Hematopoietic multipotent progenitor cell treated with erythropoietin and hydrocortisone succinate and interleukin-3 and kit ligand, for 4 days (in vitro differentiated cells): ENCODE measurements around the gene IPO11.

Experiments
- DNase-seq: peaks from one replicate; pipeline ENCODE4 v3.0.0-alpha.2; 2015

The IPO11 gene

DNA sequence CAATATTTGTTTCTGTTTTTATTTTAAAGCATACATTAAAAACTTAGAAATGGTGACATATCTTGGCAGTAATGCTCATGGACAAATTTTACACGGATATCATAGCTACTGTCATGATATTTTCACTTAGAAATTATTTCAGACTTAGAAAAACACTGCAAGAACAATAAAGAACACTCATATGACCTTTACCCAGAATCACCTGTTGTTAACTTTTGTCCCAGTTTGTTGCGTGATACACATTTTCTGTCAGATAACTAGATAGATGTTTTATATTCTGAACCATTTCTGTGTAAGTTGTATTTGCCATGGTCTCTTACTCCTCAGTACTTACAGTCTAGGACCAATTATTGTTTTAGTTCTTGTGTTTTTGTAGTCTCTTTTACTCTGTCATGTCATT is 162.5 kb downstream of the IPO11 start:
- no peak for DNase-seq

DNA sequence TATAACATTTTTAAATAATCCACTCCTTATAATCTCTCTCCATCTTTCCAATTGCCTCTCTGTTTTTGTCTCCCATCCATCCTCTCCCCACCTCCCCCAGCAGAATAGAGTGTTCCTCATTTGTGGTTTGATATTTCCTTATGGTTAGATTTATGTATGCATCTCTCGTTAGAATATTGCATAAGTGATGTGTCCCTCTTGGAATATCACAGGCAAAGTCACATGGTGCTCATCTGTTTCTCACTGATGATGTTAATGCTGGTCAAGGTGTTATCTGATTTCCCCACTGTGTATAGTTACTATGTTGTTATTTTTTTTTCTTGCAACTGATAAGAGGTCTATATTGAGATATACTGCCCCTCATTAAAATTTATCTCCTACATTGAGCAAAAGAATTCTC is 162.9 kb downstream of the IPO11 start:
- peak; percentile 26 for DNase-seq

DNA sequence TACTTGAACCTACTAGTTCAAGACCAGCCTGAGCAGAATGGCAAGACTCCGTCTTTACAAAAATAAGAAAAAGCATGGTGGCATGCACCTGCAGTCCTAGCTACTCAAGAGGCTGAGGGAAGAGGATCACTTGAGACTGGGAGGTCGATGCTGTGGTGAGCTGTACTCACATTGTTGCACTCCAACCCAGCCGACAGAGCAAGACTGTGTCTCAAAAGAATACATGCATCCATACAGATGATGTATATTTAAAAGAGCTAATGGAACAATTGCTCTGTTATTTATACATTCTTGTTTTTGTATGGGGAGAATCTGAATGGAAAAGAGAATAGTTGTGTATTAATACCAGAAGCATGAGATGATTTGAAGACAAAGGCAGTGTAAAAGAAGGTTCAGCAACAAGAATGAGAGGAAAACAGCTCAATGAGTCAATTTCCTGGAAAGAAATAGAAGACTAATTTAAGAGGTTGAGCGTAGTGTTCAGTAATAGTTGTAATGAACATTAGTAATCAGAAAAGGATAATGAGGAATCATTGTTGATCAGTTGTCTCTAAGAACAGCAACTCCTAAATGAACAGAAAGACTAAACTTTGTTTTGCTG is 164.1 kb downstream of the IPO11 start:
- no peak for DNase-seq

DNA sequence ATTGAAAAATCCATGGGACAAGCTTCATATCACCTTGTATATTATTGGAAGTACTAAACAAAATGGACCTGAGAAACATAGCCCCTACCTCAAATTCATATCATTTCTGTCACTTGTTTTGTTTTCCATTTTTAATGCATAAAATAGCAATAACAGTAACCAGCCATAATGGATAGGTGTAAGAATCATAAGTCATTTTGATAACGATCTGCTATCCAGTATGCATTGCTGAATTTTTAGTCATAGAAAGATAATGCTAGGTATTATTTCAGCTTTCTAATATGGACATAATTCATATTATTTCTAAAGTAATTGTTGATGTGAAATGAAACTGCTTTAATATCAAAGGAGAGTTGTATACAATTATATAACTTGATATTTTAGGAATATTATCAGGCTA is 164.9 kb downstream of the IPO11 start:
- DNase-seq: no peak

DNA sequence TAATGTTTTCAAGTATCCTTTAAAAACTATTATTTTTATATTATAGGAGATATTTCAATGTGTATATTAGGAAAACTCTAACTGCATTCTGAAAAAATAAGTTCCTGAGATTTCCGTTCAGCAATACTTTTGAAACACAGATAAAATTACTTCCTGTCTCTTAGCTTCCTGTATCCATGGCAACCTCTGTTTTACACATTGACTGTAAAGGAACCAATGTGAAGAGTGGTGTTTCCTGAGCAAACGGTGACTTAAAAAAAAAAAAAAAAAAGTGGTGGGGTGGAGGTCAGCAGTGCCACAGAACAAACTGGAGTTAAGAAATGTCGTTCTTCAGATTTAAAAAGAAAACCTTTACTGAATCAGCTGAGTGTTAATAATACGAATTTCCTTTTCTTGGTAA is 166.0 kb downstream of the IPO11 start, which contains the start of gene LRRC70:
Gene LRRC70, plus strand, starts transcription at position 280 of the 400 bp plus-strand sequence. CDS start 620 bp downstream, outside the sequence.
- DNase-seq: peak; percentile 97

DNA sequence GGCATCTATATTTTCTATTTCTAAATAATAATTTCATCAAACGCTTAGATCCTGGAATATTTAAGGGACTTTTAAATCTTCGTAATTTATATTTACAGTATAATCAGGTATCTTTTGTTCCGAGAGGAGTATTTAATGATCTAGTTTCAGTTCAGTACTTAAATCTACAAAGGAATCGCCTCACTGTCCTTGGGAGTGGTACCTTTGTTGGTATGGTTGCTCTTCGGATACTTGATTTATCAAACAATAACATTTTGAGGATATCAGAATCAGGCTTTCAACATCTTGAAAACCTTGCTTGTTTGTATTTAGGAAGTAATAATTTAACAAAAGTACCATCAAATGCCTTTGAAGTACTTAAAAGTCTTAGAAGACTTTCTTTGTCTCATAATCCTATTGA is 167.2 kb downstream of the IPO11 start:
- DNase-seq: no peak

DNA sequence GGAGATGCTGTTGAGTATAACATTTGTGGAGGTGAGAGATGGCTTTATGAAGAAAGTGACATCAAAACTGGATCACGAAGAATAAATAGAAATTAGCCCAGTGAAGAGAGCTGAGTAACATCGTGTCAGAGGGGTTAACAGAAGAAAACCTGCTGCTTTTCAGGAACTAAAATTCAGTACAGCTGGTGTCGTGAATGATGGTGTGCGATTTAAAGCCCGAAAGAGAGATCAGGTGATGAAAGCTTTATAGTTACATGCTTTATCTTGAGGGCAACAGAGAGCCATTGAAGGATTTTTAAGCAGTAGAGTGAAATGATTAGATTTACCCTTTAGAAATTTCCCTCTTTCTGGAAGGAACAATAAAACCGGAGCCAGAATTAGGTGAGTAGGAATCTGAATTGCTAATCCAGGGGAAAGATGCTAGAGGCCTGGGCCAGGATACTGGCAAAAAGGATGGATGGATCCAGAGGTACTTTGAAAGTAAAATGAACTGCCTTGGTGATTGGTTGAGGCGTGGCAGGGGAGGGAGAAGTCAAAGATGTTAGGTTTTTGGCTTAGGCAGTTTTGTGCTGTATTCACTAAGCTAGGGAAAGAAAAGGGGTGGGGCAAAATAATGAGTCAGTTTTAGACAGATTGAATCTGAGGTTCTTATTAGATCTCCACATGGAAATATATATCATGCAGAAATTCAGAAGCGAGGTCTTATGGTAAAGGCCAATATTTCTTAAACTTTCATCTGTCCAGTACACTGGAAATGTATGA is 169.5 kb downstream of the IPO11 start:
- DNase-seq: peak; percentile 53

DNA sequence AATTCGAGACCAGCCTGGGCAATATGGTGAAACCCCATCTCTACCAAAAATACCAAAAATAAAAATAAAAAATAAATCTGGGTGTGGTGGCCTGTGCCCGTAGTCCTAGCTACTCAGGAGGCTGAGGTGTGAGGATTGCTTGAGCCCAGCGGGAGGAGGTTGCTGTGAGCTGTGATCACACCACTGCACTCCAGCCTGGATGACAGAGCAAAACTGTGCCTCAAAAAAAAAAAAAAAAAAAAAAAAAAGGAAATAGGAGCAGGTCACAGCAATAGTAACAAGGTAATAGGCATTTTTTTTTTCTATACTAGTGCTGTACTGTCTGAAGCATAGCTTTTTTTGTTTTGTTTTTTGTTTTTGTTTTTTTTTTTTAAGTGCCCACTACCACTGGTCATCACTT is 171.8 kb downstream of the IPO11 start:
- DNase-seq: peak; percentile 23

DNA sequence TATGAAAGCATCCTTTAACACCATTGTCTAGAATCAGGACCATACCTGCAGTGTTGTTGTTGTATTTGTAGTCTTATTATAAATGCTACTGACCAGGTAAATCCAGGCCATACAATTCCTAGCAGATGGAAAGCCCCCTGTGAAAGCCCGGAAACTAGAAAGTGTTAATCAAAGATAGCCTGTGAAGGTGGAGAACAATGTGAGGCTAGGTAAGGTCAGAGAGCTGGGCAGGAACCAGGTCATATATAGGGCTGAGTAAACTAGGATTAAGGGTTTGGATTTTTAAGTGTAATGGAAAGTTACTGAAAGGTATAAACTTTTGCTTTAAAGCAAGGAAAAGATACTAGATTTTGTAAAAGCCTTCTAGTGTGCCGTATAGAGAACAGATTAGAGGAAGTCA is 172.7 kb downstream of the IPO11 start:
- no peak for DNase-seq

DNA sequence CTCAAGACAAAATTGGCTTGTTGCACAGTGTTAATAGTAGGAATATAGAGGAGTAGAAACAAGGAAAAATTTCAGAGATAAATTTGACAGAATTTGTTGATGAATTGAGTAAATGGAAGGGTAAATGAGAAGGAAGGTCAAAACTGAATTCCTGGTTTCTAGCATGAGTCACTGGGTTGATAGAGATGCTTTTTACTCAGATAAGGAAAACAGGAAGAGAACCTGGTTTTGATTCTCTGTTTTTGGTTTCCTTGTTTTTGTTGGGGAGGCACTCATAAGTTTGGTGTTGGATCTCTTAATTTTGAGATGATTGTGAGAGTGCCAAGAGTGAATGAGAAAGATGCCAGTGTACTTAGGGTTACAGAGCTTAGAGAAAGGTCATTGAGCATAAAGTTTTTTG is 173.2 kb downstream of the IPO11 start:
- peak; percentile 23 for DNase-seq

DNA sequence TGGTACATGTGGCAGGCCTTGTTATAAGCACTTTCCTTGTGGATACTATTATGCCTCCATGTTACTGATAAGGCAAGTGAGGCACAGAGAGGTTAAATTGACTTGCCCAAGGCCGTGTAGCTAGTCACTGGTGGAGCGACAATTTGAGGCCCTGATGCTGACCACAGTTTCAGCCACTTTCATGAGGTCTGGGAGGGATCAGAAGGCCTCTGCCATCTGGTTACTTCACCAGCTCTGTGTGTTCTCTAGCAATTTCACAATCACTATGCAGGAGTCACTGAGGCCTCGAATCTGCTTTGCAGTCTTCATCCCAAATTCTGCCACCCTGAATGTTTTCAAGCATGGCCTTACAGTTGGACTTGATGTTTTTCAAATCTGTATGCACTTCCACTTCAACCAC is 175.2 kb downstream of the IPO11 start:
- DNase-seq: peak; percentile 65

DNA sequence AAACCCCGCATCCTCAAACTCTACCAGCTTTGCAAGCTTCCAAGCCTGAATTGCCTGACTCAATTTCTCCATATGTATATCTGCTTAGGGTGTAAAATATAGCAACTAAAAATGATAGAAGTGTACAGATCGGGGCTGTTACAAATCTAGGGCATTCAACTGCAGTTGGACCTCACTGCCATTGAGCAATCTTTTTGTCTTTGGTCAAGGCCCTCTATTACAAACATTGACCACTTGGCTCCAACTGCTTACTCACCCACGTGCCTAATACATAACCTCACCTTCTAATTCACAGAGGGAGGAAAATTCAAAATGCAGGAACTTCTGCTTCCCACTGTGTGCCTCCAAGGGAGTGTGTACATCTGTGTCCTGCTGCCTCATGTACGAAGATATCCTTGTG is 176.1 kb downstream of the IPO11 start:
- DNase-seq: no peak

DNA sequence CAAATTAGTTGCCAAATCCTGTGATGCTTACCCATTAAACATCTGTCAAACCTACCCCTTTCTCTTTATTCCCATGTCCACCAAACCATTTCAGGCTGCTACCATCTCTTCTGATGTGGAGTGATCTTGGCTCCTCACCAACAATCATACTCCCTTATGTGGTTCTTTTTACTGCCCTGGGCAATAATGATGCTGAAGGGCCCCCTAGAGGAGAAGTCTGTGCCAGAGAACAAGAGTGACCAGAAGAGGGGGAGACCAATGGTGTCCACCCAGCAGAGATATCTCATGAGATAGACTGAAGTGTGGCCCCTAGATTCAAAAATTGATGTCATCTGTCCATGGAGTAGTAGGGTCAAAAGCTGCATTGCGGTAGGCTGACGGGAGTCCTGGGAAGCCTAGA is 176.9 kb downstream of the IPO11 start:
- no peak for DNase-seq

DNA sequence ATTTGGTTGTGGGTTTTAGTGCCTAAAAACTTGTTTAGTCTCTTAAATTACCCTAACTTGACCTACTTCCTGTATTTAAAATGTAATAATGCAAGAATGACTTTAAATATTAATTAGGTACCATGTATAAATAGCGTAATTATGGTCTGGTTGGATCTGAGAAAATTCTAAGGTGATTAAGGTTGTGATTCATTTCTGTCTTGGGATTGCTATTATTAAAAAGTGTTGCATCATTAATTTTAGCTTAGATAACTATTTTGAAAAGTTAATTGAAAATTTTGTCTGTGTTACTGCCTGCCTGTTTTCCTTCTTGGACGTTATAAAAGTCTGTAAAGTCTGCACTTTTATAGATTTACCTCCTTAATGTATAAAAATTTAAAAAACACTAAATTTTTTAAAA is 177.8 kb downstream of the IPO11 start:
- no peak for DNase-seq

DNA sequence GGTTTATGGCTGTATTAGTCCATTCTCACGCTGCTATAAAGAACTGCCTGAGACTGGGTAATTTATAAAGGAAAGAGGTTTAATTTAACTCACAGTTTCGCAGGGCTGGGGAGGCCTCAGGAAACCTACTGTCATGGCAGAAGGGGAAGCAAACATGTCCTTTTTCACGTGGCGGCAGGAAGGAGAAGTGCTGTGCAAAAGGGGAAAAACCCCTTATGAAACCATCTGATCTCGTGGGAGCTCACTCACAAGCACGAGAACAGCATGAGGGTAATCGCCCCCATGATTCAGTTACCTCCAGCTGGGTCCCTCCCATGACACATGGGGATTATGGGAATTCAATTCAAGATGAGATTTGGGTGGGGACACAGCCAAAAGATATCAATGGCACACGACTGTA is 180.0 kb downstream of the IPO11 start:
- DNase-seq: peak; percentile 34

DNA sequence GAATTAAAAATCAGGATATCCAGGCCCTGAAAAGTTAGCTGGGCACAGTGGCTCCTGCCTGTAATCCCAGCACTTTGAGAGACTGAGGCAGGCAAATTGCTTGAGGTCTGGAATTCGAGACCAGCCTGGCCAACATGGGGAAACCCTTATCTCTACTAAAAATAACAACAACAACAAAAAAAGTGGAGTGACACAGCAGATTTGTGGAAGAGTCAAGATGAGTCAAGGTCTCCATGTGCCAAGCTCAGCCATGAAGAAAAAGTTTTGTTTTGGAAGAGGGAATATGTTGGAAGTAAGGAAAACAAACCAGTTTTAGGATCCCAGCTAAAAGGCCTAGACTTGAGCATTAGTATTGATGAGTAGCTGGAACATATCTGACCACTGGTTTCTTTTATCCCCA is 180.8 kb downstream of the IPO11 start:
- no peak for DNase-seq

DNA sequence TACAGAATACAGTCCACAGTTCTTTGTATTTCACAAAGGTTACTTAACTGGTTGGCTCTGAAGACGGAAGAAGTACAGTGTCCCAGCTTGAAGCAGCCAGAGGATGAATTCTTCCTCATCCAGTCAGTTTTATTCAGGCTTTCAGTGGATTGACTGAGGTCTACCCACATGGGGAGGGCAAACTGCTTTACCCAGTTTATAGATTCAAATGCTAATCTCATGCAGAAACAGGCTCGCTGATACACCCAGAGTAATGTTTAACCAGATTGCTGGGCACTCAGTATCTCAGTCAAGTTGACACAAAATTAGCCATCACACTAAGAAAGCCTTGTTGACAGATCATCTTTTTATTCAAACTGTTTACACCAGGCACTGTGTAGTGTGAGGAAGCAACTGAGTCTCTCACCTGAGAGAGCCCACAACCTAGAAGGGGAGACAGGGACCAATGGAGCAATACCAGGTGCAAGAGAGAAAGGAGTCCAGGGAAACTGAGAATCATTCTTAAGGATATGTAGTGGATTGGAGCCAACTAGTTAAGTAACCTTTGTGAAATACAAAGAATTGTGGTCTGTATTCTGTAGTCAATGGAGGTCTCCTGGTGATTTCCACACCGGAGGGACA is 181.9 kb downstream of the IPO11 start:
- DNase-seq: no peak

DNA sequence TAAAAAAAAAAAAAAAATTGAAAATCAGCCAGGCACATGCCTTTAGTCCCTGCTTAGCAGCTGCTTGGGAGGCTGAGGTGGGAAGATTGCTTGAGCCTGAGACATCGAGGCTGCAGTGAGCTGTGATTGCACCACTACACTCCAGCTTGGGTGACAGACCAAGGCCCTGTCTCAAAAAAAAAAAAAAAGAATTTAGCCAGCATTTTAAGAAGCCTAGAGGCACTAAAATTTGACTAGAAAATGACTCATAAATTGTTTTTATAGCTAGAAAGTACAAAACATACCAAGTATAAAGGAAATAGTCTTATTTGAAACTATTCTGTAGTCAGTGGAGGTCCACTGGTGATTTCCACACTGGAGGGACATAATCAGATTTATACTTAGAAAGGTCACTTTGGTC is 183.5 kb downstream of the IPO11 start:
- DNase-seq: no peak

DNA sequence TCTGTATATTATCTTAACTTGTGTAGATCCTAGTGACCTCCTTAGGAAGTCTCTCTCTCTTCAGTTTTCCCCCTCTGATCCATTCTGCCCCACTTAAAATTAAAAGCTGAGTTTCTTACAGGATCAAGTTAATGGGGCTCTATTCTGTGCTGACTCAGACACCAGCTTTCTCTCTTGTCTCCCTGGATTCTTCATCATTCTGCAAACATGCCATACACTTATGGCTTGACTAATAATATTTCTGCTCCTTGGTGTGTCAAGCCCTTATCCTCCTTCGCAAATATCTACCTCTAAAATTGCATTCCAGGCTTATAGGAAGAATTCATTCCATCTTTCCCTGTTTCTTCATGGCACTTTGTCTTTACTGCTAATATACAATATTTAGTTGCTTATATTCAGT is 184.1 kb downstream of the IPO11 start:
- DNase-seq: no peak

DNA sequence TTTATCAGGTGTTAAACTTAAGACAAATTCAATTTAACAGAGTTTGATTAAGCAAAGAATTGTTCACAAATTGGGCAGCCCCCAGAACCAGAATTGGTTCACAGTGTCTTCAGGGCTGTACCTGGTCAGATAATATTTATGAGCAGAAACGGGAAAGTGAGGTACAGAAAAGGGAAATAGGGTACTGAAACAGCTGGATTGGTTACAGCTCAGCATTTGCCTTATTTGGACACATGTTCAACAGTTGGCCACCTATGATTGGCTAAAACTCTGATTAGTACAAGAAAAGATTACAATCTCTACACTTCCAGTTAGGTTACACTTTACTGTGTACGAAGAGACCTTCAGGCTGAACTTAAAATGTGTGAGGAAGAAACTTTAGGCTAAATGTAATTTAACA is 184.8 kb downstream of the IPO11 start:
- no peak for DNase-seq

DNA sequence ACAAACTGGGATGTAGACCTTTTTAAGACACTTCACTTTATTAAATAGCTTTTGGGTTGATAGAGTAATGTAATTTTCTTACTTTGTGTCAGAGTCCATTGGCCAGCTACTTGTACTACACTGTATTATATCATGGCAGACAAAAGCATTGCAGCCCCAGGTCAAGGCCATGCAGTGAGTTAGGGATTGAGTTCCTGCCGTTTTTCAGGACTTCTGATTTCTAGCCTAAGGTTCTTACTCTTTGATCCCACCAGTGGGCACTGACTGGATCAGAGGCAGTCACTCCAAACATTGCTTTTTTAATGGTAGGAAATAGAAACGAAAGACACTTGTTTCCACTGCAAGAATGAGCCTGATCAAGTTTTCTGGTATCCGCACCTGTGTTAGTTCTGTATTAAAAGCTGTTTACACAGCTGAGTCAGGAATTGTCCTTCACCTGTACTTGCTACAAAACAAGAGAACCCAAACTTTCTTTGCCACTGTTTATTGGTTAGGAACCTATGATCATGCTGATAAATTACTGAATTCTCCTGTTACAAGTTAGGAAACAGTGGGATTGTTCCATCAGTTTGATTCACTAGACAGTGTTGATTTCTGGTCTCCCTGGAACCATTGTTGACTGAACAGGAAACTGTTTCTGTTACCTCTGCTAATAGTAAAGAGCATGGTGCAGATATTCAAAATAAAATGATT is 188.1 kb downstream of the IPO11 start:
- no peak for DNase-seq

DNA sequence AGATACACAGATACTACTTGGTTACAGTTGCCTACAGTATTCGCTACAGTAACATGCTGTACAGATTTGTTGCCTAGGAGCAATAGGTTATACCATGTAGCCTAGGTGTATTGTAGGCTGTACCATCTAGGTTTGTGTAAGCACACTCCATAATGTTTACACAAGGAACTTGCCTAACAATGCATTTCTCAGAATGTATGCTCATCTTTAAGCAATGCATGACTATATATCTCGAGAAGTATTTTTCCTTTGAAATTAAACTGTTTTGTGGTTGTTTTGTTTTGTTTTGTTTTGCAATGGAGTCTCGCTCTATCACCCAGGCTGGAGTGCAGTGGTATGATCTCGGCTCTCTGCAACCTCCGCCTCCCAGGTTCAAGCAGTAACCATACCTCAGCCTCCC is 191.4 kb downstream of the IPO11 start:
- DNase-seq: no peak

DNA sequence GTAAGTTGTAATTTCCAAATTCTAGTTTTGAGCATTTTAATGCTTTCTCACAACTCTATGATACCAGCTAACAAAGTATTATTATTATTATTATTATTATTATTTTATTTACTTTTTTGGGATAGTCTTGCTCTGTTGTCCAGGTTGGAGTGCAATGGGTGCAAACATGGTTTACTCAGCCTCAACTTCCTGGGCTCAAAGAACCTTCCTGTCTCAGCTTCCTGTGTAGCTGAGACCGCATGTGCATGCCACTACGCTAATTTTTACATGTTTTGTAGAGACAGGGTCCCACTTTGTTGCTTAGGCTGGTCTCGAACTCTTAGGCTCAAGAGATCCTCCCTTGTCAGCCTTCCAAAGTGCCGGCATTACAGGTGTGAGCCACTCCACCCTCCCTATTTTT is 193.1 kb downstream of the IPO11 start:
- no peak for DNase-seq

DNA sequence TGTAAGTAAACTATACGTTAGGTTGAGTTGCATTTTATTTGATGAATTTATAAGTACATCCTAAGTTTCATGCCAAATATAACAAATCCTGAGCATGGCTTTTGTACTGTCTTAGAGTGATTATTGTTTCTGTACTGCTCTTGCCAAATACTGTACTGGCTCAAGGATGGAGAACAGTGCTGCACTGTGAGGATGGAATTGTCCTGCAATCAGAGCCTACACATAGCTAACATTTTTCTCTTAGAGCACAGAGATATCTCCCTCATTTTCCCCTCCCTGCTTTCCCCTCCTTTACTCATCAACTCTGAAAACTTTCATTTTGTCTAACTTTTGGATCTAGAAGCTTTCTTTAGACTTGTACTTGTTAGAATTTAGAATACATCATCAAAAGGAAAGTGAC is 194.3 kb downstream of the IPO11 start:
- no peak for DNase-seq
